GM18907 (cell line): ENCODE data around the gene TJP3.

Experiments
- ATAC-seq: cut with Tn5 transposase; IDR thresholded peaks from one replicate; pipeline ENCODE4 v1.9.1; 2021; ENCODE audit warnings: mild to moderate bottlenecking, moderate library complexity; ENCODE audit not compliant: unreplicated experiment

Gene TJP3

DNA sequence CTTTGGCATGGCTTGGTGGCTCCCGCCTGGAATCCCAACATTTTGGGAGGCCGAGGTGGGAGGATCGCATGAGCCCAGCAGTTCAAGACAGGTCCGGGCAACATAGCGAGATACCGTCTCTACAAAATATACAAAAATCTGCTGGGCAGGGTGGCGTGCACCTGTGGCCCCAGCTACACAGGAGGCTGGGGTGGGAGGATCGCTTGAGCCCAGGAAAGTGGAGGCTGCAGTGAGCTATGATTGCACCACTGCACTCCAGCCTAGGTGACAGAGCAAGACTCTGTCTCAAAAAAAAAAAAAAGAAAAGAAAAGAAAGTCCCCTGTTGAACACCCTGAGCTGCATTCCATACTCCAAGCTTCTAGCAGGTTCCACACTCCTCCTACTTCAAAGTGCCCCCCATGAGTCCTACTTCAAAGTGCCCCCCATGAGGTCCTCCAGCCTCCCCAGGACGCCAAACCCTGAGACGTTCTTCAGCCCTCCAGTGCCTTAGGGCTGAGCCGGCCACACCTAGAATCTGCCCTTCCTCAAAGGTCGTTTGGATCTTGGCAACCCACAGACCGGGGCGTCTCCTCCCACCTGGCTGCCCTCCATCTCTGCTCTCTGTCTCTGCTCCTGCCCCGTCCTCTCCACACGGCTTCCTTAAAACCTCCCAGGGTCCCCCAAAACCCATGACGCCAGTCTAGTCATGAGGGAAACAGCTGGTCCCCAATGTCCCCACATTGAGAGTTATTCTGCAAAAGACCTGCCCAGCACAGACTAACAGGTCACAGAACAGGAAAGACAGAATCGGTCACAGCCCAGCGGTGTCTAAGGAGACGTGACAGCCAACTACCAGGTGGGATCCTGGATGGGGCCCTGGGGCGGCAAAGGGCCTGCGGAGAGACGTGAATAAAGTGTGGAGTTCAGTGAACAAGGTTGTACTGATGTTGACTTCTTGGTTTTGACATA, 4.8 kb downstream of the TJP3 start:
- no peak for ATAC-seq

DNA sequence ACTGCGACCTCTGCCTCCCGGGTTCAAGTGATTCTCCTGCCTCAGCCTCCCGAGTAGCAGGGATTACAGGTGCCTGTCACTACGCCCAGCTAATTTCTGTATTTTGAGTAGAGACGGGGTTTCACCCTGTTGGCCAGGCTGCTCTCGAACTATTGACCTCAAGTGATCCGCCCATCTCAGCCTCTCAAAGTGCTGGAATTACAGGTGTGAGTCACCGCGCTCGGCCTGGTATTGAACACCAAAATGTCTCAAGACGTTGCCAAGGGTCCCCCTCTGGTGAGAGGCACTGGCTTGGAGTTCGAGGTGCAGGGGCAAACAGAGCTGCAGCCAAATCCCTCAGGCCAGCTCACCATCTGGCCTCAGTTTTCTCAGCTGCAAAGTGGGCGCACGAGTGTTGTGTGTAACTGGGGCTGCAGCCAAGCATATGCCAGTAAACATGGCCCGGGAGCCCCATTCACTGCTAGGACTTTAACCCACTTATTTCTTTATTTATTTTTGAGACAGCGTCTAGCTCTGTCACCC, 8.0 kb downstream of the TJP3 start:
- no peak for ATAC-seq

DNA sequence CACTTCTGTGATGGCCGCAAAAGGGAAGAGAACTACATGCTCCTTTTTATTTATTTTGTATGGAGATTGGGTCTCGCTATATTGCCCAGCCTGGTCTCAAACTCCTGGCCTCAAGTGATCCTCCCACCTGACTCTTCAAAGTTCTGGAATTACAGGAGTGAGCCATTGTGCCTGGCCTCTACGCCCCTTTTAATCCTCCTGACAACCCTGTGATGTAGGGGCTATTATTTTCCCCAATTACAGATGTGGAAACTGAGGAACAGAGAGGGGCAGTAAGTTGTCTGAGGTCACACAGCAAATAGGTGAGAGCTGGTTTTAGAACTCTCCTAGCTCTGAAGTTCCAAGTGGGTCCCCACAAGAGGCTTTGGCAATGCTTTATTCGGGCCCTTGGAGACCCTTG, 11.7 kb downstream of the TJP3 start:
- ATAC-seq = no peak

DNA sequence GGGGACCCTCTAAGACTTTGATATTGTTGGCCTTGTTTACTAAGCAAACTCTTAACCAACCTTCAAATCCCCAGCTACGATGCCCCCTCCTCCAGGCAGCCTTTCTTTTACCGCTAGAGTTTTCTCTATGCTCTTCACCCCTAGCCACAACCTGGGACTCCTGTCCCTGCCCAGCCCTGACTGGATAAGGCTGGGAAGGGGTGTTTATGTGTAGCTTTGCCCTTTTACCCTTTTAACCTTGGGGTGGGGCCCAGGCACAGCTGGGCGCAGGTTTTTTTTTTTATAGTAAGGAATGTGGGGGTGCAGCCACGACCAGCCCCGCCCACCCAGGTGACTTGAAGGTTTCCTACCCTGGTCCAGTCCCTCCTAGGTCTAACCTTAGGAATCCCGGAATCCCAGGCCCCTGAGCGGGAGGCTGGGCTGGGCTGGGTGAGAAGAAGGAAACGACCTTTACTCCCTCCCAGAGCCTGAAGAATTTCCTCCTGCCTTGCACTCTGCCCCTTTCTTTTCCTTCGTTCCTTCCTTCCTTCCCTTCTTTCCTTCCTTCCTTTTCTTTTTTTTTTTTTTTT, 12.2 kb downstream of the TJP3 start:
- ATAC-seq = no peak

DNA sequence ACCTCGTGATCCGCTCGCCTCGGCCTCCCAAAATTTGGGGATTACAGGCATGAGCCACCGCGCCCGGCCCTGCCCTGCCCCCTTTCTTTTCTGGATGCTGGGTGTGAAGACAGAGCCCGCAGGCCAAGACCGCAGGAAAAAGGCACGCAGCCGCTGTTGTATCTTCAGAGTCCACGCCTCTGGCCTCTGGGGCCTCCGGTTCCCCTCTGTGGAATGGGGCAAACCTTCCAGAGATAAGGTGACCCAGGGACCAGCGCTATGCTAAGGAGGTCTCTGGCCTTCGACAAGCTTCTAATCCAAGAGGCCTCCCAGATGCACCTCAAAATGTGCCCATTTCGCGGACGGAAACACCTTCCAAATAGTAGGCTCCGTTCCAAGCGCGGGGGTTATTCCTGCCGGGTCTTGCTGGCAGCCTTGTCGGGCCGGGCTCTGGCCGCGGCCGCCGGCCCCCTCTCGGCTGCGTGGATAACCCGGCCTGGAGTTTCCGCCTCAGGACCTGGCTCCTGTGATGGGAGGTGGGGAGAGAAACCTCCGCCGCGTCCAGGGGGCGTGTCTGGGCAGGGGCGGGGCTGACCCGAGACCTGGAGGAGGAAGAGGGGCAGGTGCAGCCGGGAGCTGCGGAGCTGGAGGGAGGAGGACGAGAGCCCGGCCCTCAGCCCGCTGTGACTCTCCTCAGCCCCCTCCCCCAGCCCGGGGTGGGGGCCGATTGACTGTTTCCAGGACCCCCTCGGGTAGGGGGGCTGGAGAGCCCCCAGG, 13.1 kb downstream of the TJP3 start:
- ATAC-seq = no peak

DNA sequence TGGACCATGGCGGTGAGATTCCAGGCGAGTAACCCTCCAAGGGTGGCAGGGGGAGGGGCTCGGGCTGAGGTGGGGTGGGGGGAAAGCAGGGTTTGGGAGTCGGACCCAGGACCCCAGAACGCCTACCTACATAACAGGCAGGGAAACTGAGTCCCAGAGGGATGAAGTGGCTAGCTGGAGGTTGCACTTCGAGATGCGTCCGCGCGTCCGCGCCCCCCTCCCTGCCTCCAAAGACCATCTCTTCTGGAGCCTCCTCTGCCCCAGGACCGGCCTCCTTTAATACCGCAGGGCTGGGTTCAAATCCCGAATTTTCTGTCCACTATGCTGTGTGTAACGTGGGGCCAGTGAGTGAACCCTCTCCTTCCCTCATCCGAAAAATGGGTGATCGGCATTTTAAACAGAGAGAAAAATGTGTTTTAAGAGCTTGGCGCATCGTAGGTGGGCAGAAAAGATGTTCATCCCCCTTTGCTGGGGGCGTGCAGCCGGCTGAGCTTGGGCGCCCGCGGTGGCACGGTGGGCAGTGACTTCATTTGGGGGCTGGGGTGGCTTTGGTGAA, 13.8 kb downstream of the TJP3 start:
- ATAC-seq = no peak

DNA sequence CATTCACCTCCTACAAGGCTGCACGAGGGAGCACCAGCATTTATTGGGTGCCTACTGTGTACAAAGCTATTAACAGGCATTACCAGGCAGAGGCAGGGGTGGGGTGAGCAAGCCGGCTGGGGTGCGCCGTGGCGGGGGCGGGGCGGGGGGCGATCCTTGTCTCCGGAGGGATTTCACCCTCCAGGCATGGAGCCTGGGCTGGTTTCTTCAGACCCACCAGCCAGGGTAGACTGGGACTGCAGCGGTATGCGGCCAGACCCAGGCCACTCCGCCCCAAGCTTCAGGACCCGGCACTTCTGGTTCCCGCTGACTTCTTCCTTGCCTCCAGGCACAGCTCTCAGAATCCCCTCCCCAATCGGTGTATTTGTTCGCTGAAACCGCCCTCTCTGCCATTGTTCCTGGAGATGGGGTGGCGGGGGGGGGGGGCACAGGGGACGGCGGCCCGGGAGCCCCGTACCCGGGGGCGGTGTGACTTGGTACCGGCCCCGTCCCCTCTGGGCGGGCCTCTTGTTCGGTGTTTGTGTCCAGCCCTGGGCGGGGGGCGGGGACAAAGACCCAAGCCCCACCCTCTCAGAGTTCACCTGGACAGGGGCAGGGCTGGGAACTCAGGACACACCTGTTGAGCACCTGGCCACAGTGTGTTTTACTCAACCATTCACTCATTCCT, 14.4 kb downstream of the TJP3 start:
- ATAC-seq = no peak

DNA sequence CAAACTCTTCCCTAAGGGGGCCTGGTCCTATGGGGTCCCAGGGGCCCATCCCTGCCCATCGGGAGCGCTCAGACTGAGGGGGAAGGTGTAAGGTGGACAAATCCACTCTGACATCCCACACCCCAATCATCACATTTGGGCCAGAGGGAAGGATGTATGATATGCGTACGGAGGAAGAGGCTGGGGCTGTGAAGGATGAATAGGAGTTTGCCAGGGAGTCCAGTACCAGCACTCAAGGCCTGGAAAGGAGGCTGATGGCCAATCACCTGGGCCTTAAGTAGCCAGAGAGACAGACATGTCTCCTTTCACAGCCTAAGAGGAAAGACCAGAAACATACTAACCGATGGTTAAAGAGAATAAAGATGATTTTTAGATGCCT, 14.9 kb downstream of the TJP3 start:
- ATAC-seq = no peak

DNA sequence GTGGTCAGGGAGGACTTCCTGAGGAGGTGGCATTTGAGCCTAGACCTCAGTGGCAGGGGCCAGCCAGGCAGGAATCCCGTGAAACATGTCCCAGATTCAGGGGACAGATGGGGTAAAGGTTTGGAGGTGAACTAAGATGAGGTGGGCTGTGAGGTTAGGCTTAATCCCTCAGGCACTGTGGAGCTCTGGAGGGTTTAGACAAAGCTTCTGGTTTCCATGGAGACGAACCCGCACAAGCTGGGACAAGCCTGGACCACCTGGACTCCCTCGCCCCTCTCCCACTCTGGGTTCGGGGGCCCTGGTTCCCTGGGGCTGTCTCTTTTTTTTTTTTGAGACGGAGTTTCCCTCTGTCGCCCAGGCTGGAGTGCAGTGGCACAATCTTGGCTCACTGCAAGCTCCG, 15.7 kb downstream of the TJP3 start:
- no peak for ATAC-seq

DNA sequence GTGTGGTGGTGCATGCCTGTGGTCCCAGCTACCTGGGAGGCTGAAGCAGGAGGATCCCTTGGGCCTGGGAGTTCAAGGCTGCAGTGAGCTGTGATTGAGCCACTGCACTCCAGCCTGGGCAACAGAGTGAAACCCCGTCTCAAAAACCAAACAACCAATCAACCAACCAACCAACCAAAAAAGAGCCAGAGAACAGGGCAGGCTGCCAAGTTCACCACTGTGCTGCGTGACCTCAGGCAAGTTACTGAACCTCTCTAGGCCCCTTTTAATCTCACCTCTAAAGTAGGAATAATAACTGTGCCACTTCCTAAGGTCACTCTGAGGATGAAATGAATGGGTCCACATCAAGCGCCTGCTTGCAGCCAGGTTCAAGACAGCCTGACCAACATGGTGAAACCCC, 16.9 kb downstream of the TJP3 start:
- ATAC-seq = no peak

DNA sequence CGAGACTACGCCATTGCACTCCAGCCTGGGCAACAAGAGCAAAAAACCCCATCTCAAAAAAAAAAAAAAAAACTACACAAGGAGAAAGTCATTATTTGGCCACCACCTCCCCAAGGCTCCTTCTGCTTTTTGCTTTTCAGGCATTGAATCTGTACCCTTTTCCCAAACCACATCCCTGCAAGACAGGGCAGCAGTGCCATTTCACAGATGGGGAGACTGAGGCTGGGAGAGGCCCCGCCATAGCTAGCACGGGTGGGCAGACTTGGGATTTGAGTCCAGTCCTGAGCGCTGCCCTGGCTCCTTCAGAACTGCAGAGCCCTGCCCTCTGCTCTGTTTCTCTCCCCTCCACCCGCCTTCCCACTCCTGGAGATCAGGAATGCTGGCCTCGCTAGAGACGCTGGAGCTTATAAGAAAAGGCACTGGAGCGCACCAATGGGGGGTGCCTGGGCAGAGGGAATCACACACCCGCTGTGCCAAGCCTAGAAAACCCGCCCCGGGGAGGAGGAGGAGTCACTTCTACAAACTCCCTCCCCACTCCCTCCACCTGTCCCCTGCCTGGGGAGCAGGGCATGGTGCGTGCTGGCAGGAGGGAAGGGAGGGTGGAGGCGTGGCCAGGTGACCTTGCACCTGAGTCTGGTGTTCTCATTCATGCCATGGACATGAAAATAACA, 17.6 kb downstream of the TJP3 start:
- no peak for ATAC-seq

DNA sequence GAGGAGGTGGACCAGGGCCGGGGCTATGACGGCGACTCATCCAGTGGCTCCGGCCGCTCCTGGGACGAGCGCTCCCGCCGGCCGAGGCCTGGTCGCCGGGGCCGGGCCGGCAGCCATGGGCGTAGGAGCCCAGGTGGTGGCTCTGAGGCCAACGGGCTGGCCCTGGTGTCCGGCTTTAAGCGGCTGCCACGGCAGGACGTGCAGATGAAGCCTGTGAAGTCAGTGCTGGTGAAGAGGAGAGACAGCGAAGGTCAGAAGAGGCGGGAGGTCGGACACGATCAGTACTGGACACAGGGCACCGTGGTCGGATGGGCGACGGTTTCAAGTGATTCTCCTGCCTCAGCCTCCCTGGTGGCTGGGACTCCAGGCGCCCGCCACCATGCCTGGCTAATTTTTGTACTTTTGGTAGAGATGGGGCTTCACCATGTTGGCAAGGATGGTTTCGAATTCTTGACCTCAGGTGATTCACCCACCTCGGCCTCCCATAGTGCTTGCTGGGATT, 22.3 kb downstream of the TJP3 start:
- ATAC-seq = no peak

DNA sequence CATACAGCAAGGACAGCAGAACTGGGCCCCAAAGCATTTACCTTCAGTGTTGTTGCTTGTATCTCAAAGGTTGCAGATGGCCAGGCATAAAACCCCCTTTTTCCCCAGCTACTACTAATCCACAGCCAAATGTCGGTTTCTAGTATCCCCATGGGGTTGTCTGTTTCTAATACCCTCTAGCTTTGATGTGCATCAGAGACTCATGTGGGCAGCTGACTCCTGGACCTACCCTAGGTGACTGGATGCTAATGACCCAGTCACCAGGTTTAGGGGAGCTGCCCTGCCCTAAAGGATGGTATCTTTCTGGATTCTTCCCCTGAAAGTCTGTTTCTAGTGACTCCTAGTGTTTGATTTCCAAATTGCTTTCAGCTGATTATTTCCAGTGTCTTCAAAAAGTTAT, 23.9 kb downstream of the TJP3 start:
- ATAC-seq = no peak

DNA sequence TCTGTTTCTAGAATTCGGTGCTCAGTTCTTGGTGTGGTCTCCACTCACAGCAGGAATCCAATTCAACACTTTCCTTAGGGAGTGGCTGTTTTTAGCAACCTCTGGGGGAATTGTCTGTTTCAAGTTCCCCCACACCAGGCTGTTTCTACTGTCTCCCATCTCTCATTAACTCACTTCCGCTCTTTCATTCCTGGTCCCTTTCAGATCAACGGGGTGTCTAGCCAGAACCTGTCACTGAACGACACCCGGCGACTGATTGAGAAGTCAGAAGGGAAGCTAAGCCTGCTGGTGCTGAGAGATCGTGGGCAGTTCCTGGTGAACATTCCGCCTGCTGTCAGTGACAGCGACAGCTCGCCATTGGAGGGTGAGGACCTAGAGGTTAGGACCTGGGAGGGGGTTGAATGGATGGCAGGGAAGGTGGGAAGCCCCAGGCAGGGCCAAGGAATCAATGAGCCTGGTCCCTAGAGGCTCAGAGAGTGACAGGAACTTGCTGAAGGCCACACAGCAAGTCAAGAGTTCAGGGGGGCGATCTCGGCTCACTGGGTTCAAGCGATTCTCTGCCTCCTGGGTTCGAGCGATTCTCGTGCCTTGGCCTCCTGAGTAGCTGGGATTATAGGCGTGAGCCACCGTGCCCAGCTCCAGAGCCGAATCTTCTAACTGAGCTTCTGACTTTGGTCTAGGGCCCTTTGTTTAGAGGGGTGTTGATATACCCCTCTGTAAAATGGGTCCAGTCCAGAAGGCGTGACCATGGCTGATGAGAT, 25.5 kb downstream of the TJP3 start:
- ATAC-seq = no peak

DNA sequence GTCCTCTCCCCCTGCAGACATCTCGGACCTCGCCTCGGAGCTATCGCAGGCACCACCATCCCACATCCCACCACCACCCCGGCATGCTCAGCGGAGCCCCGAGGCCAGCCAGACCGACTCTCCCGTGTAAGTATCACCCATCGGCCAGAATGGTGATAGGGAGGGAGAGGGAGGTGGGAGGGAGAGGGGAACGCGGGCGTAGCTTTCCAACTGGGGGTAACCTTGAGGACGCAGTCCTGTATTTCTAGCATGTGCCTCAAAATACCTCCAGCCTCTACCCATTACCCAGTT, 26.1 kb downstream of the TJP3 start:
- ATAC-seq = no peak

DNA sequence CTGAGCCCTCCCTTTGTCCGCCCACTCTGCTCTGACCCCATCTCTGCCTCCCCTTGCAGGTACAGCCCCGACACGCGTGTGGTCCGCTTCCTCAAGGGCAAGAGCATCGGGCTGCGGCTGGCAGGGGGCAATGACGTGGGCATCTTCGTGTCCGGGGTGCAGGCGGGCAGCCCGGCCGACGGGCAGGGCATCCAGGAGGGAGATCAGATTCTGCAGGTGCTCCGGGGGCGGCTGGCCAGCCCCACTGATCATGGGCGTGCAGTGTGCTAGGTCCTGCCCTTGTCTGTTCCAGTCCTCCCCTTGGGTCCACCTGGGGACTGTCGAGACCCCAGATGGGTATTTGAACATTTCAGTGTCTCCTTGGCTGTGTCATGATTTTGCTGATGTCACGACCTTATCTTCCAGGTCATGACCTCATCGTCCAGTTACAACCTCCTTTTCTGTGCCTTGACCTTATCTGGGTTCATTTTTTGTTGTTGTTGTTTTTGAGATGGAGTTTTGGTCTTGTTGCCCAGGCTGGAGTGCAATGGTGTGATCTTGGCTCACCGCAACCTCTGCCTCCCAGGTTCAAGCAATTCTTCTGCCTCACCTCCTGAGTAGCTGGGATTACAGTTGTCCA, 28.0 kb downstream of the TJP3 start:
- no peak for ATAC-seq

DNA sequence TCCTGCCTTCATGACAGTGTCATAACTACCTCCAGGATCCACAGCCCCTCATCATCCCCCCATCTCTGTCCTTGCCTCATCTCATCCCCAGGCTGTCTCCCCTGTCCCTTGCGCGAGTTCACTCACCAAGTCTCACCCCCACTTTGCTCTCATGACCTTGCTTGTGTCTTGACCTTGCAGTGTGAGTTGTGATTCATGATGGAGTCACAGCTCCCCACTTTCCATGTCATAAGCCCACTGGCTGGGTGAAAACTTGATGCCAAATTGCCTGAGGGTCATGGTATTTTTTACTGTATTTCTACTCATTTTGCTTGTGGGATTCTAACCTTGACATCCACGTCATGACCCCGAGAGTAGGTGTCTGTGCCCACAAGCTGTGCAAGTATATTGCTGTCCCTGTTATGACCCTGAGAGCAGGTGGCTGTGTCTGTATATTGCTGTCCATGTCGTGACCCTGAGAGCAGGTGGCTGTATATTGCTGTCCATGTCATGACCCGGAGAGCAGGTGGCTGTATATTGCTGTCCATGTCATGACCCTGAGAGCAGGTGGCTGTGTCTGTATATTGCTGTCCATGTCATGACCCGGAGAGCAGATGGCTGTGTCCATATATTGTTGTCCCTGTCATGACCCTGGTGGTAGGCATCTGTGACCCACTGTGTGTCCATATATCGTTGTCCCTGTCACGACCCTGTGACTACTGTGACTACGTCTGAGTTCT, 29.5 kb downstream of the TJP3 start:
- no peak for ATAC-seq

DNA sequence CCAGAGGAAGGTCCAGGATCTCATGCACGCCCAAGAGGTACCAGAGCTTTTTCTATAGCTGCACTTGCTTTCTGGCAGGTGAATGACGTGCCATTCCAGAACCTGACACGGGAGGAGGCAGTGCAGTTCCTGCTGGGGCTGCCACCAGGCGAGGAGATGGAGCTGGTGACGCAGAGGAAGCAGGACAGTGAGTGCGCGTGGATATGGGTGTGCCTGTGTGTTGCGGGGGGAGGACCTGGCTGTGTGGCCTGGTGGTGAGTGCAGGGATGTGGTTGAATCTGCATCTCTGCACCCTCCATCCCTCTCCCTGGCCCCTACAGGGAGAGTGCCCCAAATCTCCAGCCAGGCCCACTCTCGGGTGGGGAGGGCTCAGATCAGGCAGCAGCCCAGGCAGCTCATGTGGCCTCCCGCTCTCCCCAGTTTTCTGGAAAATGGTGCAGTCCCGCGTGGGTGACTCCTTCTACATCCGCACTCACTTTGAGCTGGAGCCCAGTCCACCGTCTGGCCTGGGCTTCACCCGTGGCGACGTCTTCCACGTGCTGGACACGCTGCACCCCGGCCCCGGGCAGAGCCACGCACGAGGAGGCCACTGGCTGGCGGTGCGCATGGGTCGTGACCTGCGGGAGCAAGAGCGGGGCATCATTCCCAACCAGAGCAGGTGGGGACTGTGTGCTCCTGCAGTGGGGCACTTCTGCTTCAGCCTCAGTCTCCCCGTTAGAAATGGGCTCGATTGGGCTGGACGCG, 30.5 kb downstream of the TJP3 start:
- no peak for ATAC-seq
